MM.1S (cell line): ENCODE data around the gene GAST.

Experiments used
- DNase-seq: peaks from one replicate; pipeline ENCODE4 v3.0.0-alpha.2; 2015
- H2AFZ ChIP-seq: fragments of 300-600 bp; sonication (generic); 2 replicates; pipeline ENCODE4 v1.6.0; 2016; ENCODE audit warnings: antibody characterized with exemption, low read length
- H3F3A ChIP-seq: fragments of 300-600 bp; sonication (generic); 2 replicates; pipeline ENCODE4 v1.6.1; 2016; ENCODE audit warnings: mild to moderate bottlenecking, antibody characterized with exemption, low read length, moderate library complexity, mixed read lengths; ENCODE audit not compliant: insufficient read depth
- H3K27ac ChIP-seq: fragments of 300-600 bp; sonication (generic); 2 replicates; pipeline ENCODE4 v1.5.1; 2016; ENCODE audit warnings: mild to moderate bottlenecking, low read length
- H3K27me3 ChIP-seq: fragments of 300-600 bp; sonication (generic); replicated peaks from 2 replicates; pipeline ENCODE4 v1.6.0; 2016; ENCODE audit warnings: low read length; ENCODE audit not compliant: insufficient read depth
- H3K36me3 ChIP-seq: fragments of 300-600 bp; sonication (generic); replicated peaks from 2 replicates; pipeline ENCODE4 v1.6.1; 2016; ENCODE audit warnings: mild to moderate bottlenecking, low read length, mixed read lengths; ENCODE audit not compliant: insufficient read depth
- H3K4me1 ChIP-seq: fragments of 300-600 bp; sonication (generic); 2 replicates; pipeline ENCODE4 v1.6.1; 2016; ENCODE audit warnings: low read length, mixed read lengths
- H3K4me2 ChIP-seq: fragments of 300-600 bp; sonication (generic); 2 replicates; pipeline ENCODE4 v1.6.0; 2016; ENCODE audit warnings: low read depth, low read length
- H3K4me3 ChIP-seq: fragments of 300-600 bp; sonication (generic); 2 replicates; pipeline ENCODE4 v1.5.1; 2016; ENCODE audit warnings: low read length, mixed read lengths
- H3K79me2 ChIP-seq: fragments of 300-600 bp; sonication (generic); 2 replicates; pipeline ENCODE4 v1.6.1; 2016; ENCODE audit warnings: mixed run types, low read length, mixed read lengths
- H3K9ac ChIP-seq: fragments of 300-600 bp; sonication (generic); 2 replicates; pipeline ENCODE4 v1.6.1; 2016; ENCODE audit warnings: low read length, mixed read lengths
- H3K9me2 ChIP-seq: fragments of 300-600 bp; sonication (generic); replicated peaks from 2 replicates; pipeline ENCODE4 v1.6.1; 2016; ENCODE audit warnings: mild to moderate bottlenecking, low read length, mixed read lengths; ENCODE audit not compliant: insufficient read depth
- H3K9me3 ChIP-seq: fragments of 300-600 bp; sonication (generic); replicated peaks from 2 replicates; pipeline ENCODE4 v1.6.1; 2016; ENCODE audit warnings: mild to moderate bottlenecking, low read length, mixed read lengths; ENCODE audit not compliant: insufficient read depth
- H4K20me1 ChIP-seq: fragments of 300-600 bp; sonication (generic); 2 replicates; pipeline ENCODE4 v1.6.1; 2016; ENCODE audit warnings: mild to moderate bottlenecking, low read length, moderate library complexity, mixed read lengths; ENCODE audit not compliant: insufficient read depth
- EZH2 ChIP-seq: fragments of 300-600 bp; sonication (generic); optimal IDR thresholded peaks from 2 replicates; pipeline ENCODE3; 2017; ENCODE audit warnings: low read depth, mild to moderate bottlenecking, antibody characterized with exemption, low read length, mixed read lengths
- EZH2phosphoT487 ChIP-seq: fragments of 300-600 bp; sonication (generic); IDR thresholded peaks from 2 replicates; pipeline ENCODE4 v1.6.1; 2018; ENCODE audit warnings: antibody characterized with exemption, low read length
- TF ChIP-seq, protein P1 (sequence below): fragments of 300-600 bp; sonication (generic); IDR thresholded peaks from 2 replicates; pipeline ENCODE4 v1.5.1; 2016; ENCODE audit warnings: antibody characterized with exemption, low read length, mixed read lengths

The GAST gene

DNA sequence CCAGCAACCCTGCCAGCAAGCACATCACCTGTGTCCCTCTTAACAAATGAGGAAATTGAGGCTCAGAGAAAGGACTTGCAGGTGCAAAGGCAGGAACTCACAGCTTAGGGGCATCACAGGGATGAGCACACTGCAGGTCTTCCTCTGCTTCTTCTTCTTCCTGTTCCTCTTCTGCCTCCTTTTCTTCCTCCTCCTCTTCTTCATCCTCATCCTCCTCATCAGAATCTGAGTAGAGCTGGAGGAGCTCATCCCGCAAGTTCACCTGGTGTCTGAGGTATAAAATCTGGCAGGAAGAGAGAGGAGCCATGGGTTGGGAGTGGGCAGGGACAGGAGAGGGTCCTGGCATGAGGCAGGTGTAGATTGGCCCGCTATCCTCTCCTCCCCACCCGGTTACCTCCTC lies 19.7 kb downstream of the GAST start:
- Histone ChIP-seq H3K9ac (no peak overlapping the region), H3F3A (no peaks in the 10 kb centered on the region), H3K4me2 (no peak overlapping the region), H3K36me3 (no peaks in the 10 kb centered on the region), H2AFZ (no peak overlapping the region), H3K4me3 (no peak overlapping the region), H3K4me1 (peaks cover 8% of the 10 kb centered on the region; the same call in 1 of the 2 replicates), H3K9me3 (no peaks in the 10 kb centered on the region), H3K27me3 (peaks cover 65% of the 10 kb centered on the region), H4K20me1 (no peaks in the 10 kb centered on the region), H3K27ac (no peak overlapping the region), H3K9me2 (no peaks in the 10 kb centered on the region), H3K79me2 (no peaks in the 10 kb centered on the region)
- no peak for DNase-seq
- TF ChIP-seq EZH2phosphoT487 (no peak), EZH2 (no peak)
- TF ChIP-seq, protein P1, sequence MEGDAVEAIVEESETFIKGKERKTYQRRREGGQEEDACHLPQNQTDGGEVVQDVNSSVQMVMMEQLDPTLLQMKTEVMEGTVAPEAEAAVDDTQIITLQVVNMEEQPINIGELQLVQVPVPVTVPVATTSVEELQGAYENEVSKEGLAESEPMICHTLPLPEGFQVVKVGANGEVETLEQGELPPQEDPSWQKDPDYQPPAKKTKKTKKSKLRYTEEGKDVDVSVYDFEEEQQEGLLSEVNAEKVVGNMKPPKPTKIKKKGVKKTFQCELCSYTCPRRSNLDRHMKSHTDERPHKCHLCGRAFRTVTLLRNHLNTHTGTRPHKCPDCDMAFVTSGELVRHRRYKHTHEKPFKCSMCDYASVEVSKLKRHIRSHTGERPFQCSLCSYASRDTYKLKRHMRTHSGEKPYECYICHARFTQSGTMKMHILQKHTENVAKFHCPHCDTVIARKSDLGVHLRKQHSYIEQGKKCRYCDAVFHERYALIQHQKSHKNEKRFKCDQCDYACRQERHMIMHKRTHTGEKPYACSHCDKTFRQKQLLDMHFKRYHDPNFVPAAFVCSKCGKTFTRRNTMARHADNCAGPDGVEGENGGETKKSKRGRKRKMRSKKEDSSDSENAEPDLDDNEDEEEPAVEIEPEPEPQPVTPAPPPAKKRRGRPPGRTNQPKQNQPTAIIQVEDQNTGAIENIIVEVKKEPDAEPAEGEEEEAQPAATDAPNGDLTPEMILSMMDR = no peak

DNA sequence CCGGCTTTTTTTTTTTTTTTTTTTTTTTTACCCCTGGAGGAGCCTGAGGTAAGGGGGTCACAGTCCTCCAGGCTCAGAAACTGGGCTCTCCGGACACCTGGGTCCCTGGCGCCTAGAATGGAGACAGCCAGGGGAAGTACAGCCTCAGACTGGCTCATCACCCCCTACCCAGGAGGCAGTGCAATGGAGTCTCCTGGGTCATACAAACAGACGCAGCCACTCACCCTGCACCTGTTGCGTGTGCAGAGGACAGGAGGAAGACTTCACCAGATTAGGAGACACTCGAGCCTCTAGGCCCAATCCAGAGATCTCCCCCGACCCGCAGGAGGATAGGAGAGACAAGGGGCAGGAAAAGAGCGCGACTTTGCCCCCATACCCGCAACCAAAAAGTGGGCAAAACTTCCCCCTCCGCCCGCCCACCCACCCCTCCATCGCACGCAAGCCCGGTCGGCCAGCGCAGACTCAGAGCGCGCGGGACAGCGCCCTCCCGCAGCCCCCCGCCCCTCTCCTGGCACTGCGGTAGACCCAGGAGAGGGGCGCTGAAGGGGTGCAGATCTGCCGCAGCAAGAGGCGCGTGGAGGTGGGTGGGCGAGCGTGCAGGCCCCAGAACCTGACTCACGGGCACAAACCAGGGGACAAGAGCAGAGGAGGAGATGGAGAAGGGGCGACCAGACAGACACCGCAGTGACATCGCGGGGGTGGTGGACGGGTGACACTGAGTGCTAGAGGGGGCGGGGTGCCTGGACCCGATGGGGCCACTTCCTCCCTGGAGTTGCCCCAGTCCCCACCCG lies 21.4 kb downstream of the GAST start:
- Histone ChIP-seq H3K27me3 (peaks cover 74% of the 10 kb centered on the region), H2AFZ (no peak overlapping the region), H3K4me1 (peaks cover 21% of the 10 kb centered on the region), H3K4me3 (peak overlapping the region; percentile 59; the same call in 1 of the 2 replicates), H3F3A (no peaks in the 10 kb centered on the region), H3K9ac (no peak overlapping the region), H3K4me2 (peak overlapping the region; percentile 97; the same call in 1 of the 2 replicates), H3K9me2 (no peaks in the 10 kb centered on the region), H4K20me1 (no peaks in the 10 kb centered on the region), H3K36me3 (no peaks in the 10 kb centered on the region), H3K9me3 (no peaks in the 10 kb centered on the region), H3K27ac (no peak overlapping the region), H3K79me2 (no peaks in the 10 kb centered on the region)
- TF ChIP-seq, protein P1 = no peak
- TF ChIP-seq EZH2 = no peak
- no peak for TF ChIP-seq EZH2phosphoT487
- DNase-seq = no peak

DNA sequence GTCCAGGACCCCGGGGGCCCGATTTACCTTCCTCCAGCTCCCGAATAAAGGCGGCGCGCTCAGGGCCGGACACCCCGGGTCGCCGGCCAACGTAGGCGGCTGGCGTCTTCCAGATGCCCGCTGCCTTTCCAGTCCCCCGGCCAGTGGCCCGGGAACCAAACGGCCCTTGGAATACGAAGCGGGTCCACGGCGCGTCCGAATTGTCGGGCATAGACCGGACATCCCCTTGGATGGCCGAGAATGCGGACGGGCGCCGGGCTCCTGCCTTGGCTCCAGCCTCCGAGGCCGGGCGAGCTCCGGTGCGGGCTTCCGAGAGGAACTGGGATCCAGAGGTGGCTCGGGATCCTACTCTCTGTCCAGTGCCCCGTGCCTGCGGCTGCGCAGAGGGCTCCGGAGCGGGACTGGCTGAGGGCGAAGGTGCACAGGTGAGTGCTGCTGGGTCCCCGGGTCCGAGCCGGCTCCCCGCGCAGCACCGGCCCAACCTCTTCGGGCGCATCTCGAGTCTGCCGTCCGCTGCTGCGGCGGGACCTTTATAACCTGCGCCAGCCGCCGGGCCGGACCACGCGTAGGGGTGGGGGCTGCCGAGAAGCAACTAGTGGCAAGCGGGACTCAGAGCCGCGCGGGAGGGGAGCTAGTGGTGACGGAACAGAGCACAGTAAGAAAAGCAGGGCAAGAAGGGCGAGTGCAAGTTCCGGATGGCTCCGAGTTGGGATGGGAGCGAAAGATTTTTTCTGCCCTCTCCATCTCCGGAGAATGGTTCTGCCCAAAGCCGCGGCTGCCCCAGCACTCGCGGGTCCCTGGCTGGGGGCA lies 22.2 kb downstream of the GAST start, which contains the start of gene HAP1:
Gene HAP1 (minus strand): TSS at position 505 of the 810 bp plus-strand sequence. CDS start 9 bp downstream, at position 496.
- Histone ChIP-seq H2AFZ (peak within 1 kb of the TSS; percentile 80), H3K9me2 (no peaks in the 10 kb centered on the region), H3K9me3 (no peaks in the 10 kb centered on the region), H3K27me3 (peaks cover 74% of the 10 kb centered on the region), H3K79me2 (no peaks in the 10 kb centered on the region), H3K4me3 (peak within 1 kb of the TSS; percentile 59), H3K4me2 (peak within 1 kb of the TSS; percentile 97), H3F3A (no peaks in the 10 kb centered on the region), H4K20me1 (no peaks in the 10 kb centered on the region), H3K27ac (no peak within 1 kb of the TSS), H3K4me1 (peaks cover 21% of the 10 kb centered on the region), H3K9ac (peak within 1 kb of the TSS; percentile 35; the same call in 1 of the 2 replicates), H3K36me3 (no peaks in the 10 kb centered on the region)
- DNase-seq = peak; percentile 39
- TF ChIP-seq, protein P1 = no peak
- peak; percentile 90; the same call in 1 of the 2 replicates for TF ChIP-seq EZH2phosphoT487
